ENCODE measurements around the gene PPP1R11.
"Not testable (repeated sequence)": the region's sequence is repeated elsewhere in the genome, so short reads cannot be mapped to it uniquely, and the experiment has no call there.

PPP1R11 gene

DNA sequence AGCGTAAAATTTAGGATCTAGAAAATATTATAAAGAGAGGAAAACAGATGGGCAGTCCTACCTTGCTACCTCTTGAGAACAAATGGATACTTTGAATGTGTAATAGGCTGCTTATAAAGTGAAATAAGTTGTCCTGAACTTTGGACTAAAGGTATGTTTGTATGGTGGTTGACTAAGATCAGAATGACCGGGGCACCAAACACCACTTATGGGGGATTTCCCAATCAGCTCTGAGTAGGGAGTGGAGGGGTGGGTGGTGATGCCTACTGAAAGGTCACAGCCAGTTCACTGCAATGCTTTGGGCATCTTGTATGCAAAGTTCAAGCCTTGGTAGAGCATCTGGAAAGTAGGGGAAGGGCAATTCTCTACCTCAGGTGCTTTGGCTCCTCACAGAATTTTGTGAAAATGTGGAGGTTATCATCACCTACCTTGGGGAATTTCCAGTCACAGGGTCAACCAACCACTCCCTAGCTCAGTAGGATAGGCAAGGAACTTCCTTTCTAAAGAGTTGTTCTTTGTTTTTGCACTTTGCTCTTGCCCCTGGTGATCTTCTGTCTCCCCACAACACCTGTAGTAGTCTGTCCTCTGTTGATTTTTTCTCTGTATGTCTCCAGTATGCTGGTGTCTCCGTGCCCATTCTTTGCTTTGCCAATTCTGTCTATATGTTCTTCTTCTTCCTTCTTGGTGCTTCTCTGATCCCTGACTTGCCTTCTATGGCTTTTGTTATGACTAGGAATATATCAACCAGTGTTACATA is 46.2 kb downstream of the PPP1R11 start, which contains the start of gene TRIM31:
Gene TRIM31 (minus strand): TSS at position 88 of the 757 bp plus-strand sequence. CDS start 285 bp downstream, outside the sequence.
- no peak for TF ChIP-seq OSR1 (CRISPR knock-in tag; IDR thresholded peaks at IDR 0.05)
- no peak for TF ChIP-seq RARB (CRISPR knock-in tag; IDR thresholded peaks at IDR 0.05)
- TF ChIP-seq, protein P1, sequence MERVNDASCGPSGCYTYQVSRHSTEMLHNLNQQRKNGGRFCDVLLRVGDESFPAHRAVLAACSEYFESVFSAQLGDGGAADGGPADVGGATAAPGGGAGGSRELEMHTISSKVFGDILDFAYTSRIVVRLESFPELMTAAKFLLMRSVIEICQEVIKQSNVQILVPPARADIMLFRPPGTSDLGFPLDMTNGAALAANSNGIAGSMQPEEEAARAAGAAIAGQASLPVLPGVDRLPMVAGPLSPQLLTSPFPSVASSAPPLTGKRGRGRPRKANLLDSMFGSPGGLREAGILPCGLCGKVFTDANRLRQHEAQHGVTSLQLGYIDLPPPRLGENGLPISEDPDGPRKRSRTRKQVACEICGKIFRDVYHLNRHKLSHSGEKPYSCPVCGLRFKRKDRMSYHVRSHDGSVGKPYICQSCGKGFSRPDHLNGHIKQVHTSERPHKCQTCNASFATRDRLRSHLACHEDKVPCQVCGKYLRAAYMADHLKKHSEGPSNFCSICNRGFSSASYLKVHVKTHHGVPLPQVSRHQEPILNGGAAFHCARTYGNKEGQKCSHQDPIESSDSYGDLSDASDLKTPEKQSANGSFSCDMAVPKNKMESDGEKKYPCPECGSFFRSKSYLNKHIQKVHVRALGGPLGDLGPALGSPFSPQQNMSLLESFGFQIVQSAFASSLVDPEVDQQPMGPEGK (CRISPR knock-in tag; IDR thresholded peaks at IDR 0.05; ENCODE audit: borderline replicate concordance), result no peak
- no peak for TF ChIP-seq ZNF70 (CRISPR knock-in tag; IDR thresholded peaks at IDR 0.05)
- TF ChIP-seq CSDC2 (CRISPR knock-in tag; IDR thresholded peaks at IDR 0.05), result no peak
- no peak for TF ChIP-seq BACH2 (CRISPR knock-in tag; IDR thresholded peaks at IDR 0.05; ENCODE audit: borderline replicate concordance)
- no peak for TF ChIP-seq ZNF8 (CRISPR knock-in tag; IDR thresholded peaks at IDR 0.05)
- no peak for TF ChIP-seq TOX (CRISPR knock-in tag; IDR thresholded peaks at IDR 0.05; ENCODE audit: borderline replicate concordance)
- TF ChIP-seq ZFP3 (CRISPR knock-in tag; IDR thresholded peaks at IDR 0.05), result no peak
- no peak for TF ChIP-seq SNAI2 (CRISPR knock-in tag; IDR thresholded peaks at IDR 0.05)
- TF ChIP-seq ZFP30 (CRISPR knock-in tag; IDR thresholded peaks at IDR 0.05), result no peak
- no peak for ATAC-seq

- ATAC-seq, result no peak
- TF ChIP-seq CSDC2 (CRISPR knock-in tag; IDR thresholded peaks at IDR 0.05) (no peak), CSRNP3 (CRISPR knock-in tag; IDR thresholded peaks at IDR 0.05) (no peak), ZNF8 (CRISPR knock-in tag; IDR thresholded peaks at IDR 0.05) (no peak), ARNTL (CRISPR knock-in tag; IDR thresholded peaks at IDR 0.05; ENCODE audit: borderline replicate concordance, low read depth) (no peak), PPARA (CRISPR knock-in tag; IDR thresholded peaks at IDR 0.05; ENCODE audit: borderline replicate concordance) (no peak), ZNF70 (CRISPR knock-in tag; IDR thresholded peaks at IDR 0.05) (no peak), CREB5 (CRISPR knock-in tag; IDR thresholded peaks at IDR 0.05; ENCODE audit: low read depth) (no peak), ZNF565 (CRISPR knock-in tag; conservative IDR thresholded peaks at IDR 0.05; ENCODE audit: low read depth) (no peak), TCF4 (CRISPR knock-in tag; IDR thresholded peaks at IDR 0.05; ENCODE audit: borderline replicate concordance) (no peak), SNAI2 (CRISPR knock-in tag; IDR thresholded peaks at IDR 0.05) (no peak), OSR1 (CRISPR knock-in tag; IDR thresholded peaks at IDR 0.05) (no peak), TOX (CRISPR knock-in tag; IDR thresholded peaks at IDR 0.05; ENCODE audit: borderline replicate concordance) (no peak), BACH2 (CRISPR knock-in tag; IDR thresholded peaks at IDR 0.05; ENCODE audit: borderline replicate concordance) (no peak), ZFP30 (CRISPR knock-in tag; IDR thresholded peaks at IDR 0.05) (no peak), ZC3H10 (CRISPR knock-in tag; IDR thresholded peaks at IDR 0.05) (no peak), ZFP3 (CRISPR knock-in tag; IDR thresholded peaks at IDR 0.05) (no peak)
- TF ChIP-seq, protein P1 (CRISPR knock-in tag; IDR thresholded peaks at IDR 0.05; ENCODE audit: borderline replicate concordance), result no peak
These were observed 46.8 kb downstream of the PPP1R11 start for GRCh38 chr6:30113841-30114240.

GRCh38 chr6:30116724-30117123 is 49.7 kb downstream of the PPP1R11 start:
- TF ChIP-seq, protein P1 (CRISPR knock-in tag; IDR thresholded peaks at IDR 0.05; ENCODE audit: borderline replicate concordance), result no peak
- TF ChIP-seq ESRRG (CRISPR knock-in tag; IDR thresholded peaks at IDR 0.05), result no peak
- no peak for TF ChIP-seq BACH2 (CRISPR knock-in tag; IDR thresholded peaks at IDR 0.05; ENCODE audit: borderline replicate concordance)
- TF ChIP-seq PPARA (CRISPR knock-in tag; IDR thresholded peaks at IDR 0.05; ENCODE audit: borderline replicate concordance), result no peak
- TF ChIP-seq RARB (CRISPR knock-in tag; IDR thresholded peaks at IDR 0.05), result no peak
- no peak for TF ChIP-seq ZNF70 (CRISPR knock-in tag; IDR thresholded peaks at IDR 0.05)
- TF ChIP-seq, protein P2, sequence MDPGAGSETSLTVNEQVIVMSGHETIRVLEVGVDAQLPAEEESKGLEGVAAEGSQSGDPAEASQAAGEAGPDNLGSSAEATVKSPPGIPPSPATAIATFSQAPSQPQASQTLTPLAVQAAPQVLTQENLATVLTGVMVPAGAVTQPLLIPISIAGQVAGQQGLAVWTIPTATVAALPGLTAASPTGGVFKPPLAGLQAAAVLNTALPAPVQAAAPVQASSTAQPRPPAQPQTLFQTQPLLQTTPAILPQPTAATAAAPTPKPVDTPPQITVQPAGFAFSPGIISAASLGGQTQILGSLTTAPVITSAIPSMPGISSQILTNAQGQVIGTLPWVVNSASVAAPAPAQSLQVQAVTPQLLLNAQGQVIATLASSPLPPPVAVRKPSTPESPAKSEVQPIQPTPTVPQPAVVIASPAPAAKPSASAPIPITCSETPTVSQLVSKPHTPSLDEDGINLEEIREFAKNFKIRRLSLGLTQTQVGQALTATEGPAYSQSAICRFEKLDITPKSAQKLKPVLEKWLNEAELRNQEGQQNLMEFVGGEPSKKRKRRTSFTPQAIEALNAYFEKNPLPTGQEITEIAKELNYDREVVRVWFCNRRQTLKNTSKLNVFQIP (CRISPR knock-in tag; IDR thresholded peaks at IDR 0.05; ENCODE audit: borderline replicate concordance, low read depth), result no peak
- no peak for TF ChIP-seq ZFP30 (CRISPR knock-in tag; IDR thresholded peaks at IDR 0.05)
- TF ChIP-seq GLIS3 (CRISPR knock-in tag; IDR thresholded peaks at IDR 0.05), result no peak
- TF ChIP-seq TOX (CRISPR knock-in tag; IDR thresholded peaks at IDR 0.05; ENCODE audit: borderline replicate concordance), result no peak
- TF ChIP-seq SNAI2 (CRISPR knock-in tag; IDR thresholded peaks at IDR 0.05), result no peak
- no peak for TF ChIP-seq ZC3H10 (CRISPR knock-in tag; IDR thresholded peaks at IDR 0.05)
- TF ChIP-seq ISL1 (CRISPR knock-in tag; IDR thresholded peaks at IDR 0.05), result no peak
- TF ChIP-seq CSRNP3 (CRISPR knock-in tag; IDR thresholded peaks at IDR 0.05), result no peak
- TF ChIP-seq TCF4 (CRISPR knock-in tag; IDR thresholded peaks at IDR 0.05; ENCODE audit: borderline replicate concordance), result no peak

DNA sequence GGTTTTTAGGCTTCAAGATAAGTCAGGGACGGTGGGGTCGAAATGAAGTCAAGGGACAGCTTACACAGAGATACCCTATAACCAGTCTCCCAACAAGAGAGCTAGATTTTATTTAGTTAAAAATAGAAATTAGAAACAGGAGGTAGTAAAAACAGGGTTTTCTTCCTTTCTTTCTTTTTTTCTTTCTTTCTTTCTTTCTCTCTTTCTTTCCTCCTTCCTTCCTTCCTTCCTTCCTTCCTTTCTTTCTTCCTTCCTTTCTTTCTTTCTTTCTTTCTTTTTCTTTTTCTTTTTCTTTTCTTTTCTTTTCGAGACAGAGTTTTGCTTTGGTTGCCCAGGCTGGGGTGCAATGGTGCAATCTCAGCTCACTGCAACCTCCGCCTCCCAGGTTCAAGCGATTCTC is 51.7 kb downstream of the PPP1R11 start:
- not testable (repeated sequence) for ATAC-seq

More at GRCh38 chr6:30116724-30117123, 49.7 kb downstream of the PPP1R11 start:
- peak; percentile 57; the same call in 2 of the 3 replicates for ATAC-seq
